A549 (cell line): ENCODE results near the gene HAX1. TPM values are rescaled to one million over a fixed set of nuclear protein-coding genes. Genes with fewer than 3 reads are reported as not detected.
"Not testable (repeated sequence)": the region's sequence is repeated elsewhere in the genome, so short reads cannot be mapped to it uniquely, and the experiment has no call there.

Experiments used
- ATAC-seq, 2 experiments: fragments of 200-7000 bp in 1 of 2; fragments of >200 bp in 1 of 2; cut with Nextera tagmentation in 1 of 2; cut with Tn5 transposase in 1 of 2; 3 replicates each; pipeline versions ENCODE4 v1.8.0 to v1.9.1; 2018 to 2020; ENCODE audit warnings: mild to moderate bottlenecking in 1 of 2, moderate library complexity in 1 of 2
- CTCF ChIA-PET: fragments of 300-600 bp; sonication (Branson Sonifier 250); formaldehyde crosslinking; extraction: SDS; loops from one replicate; lab custom pipeline; 2021; ENCODE audit warnings: antibody characterized with exemption, inconsistent platforms; lab: Yijun Ruan, JAX
- POLR2A ChIA-PET: fragments of 350-600 bp; formaldehyde crosslinking; extraction: SDS; loops from one replicate; lab custom pipeline; 2021; ENCODE audit warnings: antibody characterized with exemption, inconsistent platforms; lab: Yijun Ruan, JAX
- DNase-seq, 2 experiments: peaks; one replicate each; pipeline versions ENCODE4 v3.0.0 to v3.0.0-alpha.2; 2011 to 2016; ENCODE audit warnings: low read depth in 1 of 2, low spot score in 1 of 2
- FAIRE-seq: peaks from 2 replicates; lab custom pipeline; 2011; peaks lifted over from hg19 to GRCh38; lab: Jason Lieb, UNC
- H3K27ac ChIP-seq, 2 experiments: fragments of >200 bp; sonication (Bioruptor Twin); formaldehyde crosslinking; 3 replicates each; pipeline ENCODE4 v1.5.1; 2016 to 2017
- H3K4me1 ChIP-seq: fragments of >200 bp; sonication (Bioruptor Twin); formaldehyde crosslinking; 3 replicates; pipeline ENCODE4 v1.6.1; 2016
- H3K4me2 ChIP-seq: fragments of >200 bp; sonication (Bioruptor Twin); formaldehyde crosslinking; 3 replicates; pipeline ENCODE4 v1.6.1; 2016
- H3K4me3 ChIP-seq: fragments of >200 bp; sonication (Bioruptor Twin); formaldehyde crosslinking; 3 replicates; pipeline ENCODE4 v1.5.1; 2016
- H3K9me3 ChIP-seq: fragments of >200 bp; sonication (Bioruptor Twin); formaldehyde crosslinking; 3 replicates; pipeline ENCODE4 v1.6.1; 2016
- CBX2 ChIP-seq: fragments of 200-600 bp; sonication (generic); IDR thresholded peaks from 2 replicates; pipeline ENCODE4 v1.6.1; 2016; ENCODE audit warnings: low read depth, mild to moderate bottlenecking, borderline replicate concordance
- CHD2 ChIP-seq: fragments of 150-350 bp; IDR thresholded peaks from 2 replicates; pipeline ENCODE4 v1.6.1; 2014; ENCODE audit warnings: low read length; ENCODE audit not compliant: partially characterized antibody
- E2F6 ChIP-seq: IDR thresholded peaks from 2 replicates; pipeline ENCODE4 v1.6.1; 2012; ENCODE audit warnings: low read depth, borderline replicate concordance
- FOSL2 ChIP-seq, 2 experiments: fragments of 450-650 bp in 1 of 2; fragments of >200 bp in 1 of 2; sonication (Bioruptor Twin) in 1 of 2; formaldehyde crosslinking; IDR thresholded peaks; 2 replicates each; pipeline versions ENCODE4 v1.5.0 to v1.6.1; 2016 to 2020; ENCODE audit warnings: mild to moderate bottlenecking in 1 of 2, moderate library complexity in 1 of 2
- GATA3 ChIP-seq: IDR thresholded peaks from 2 replicates; pipeline ENCODE4 v1.6.1; 2012; ENCODE audit warnings: borderline replicate concordance
- HDAC2 ChIP-seq: fragments of 200-600 bp; sonication (generic); IDR thresholded peaks from 2 replicates; pipeline ENCODE4 v1.6.1; 2016
- HEYL ChIP-seq: fragments of 250-450 bp; sonication (Bioruptor Pico); IDR thresholded peaks from 2 replicates; pipeline ENCODE4 v1.8.0; 2021; ENCODE audit warnings: mild to moderate bottlenecking, moderate library complexity
- HOXA7 ChIP-seq: fragments of 250-450 bp; sonication (Bioruptor Pico); IDR thresholded peaks from 2 replicates; pipeline ENCODE4 v1.5.0; 2020; ENCODE audit warnings: mild to moderate bottlenecking, moderate library complexity
- KDM1A ChIP-seq: fragments of 200-600 bp; sonication (generic); IDR thresholded peaks from 2 replicates; pipeline ENCODE4 v1.6.1; 2016; ENCODE audit warnings: low read depth, mild to moderate bottlenecking
- MAX ChIP-seq: IDR thresholded peaks from 2 replicates; pipeline ENCODE4 v1.6.1; 2012
- NFE2L2 ChIP-seq: fragments of 150-350 bp; conservative IDR thresholded peaks from 2 replicates; pipeline ENCODE4 v1.6.1; 2014; ENCODE audit warnings: low read length
- PBX3 ChIP-seq: IDR thresholded peaks from 2 replicates; pipeline ENCODE4 v1.6.1; 2012
- RARB ChIP-seq: fragments of 250-450 bp; sonication (Bioruptor Pico); IDR thresholded peaks from 2 replicates; pipeline ENCODE4 v1.8.0; 2021; ENCODE audit warnings: mild to moderate bottlenecking, moderate library complexity
- RCOR1 ChIP-seq: fragments of 150-350 bp; IDR thresholded peaks from 2 replicates; pipeline ENCODE4 v1.6.1; 2014; ENCODE audit warnings: antibody characterized with exemption, low read length, low read depth
- SMC3 ChIP-seq: fragments of >200 bp; sonication (Bioruptor Twin); formaldehyde crosslinking; IDR thresholded peaks from 3 replicates; pipeline ENCODE4 v1.6.1; 2018; ENCODE audit warnings: inconsistent platforms
- SREBF2 ChIP-seq: fragments of 450-650 bp; IDR thresholded peaks from 2 replicates; pipeline ENCODE4 v1.6.1; 2014; ENCODE audit warnings: mild to moderate bottlenecking, moderate library complexity
- ZFP36 ChIP-seq: fragments of 450-650 bp; IDR thresholded peaks from 2 replicates; pipeline ENCODE4 v1.6.1; 2014; ENCODE audit warnings: borderline replicate concordance; ENCODE audit not compliant: partially characterized antibody
- WGBS: methylation state at CpG from one replicate; pipeline ENCODE4 v1.1.6; 2017; ENCODE audit errors: missing lambda C conversion rate; 5-methylcytosine and 5-hydroxymethylcytosine counted together
- polyA plus RNA-seq, 4 experiments: library from polyadenylated mRNA; depleted of rRNA in 3 of 4; stranded (reverse); fragments of >200 nt; fragmentation: RNase III in 1 of 4; extraction: RNeasy Plus Mini Kit Qiagen cat#74134 plus additional on column Dnase treatment in 1 of 4; gene quantifications; 2 replicates in 3 of 4; 3 replicates in 1 of 4; pipeline ENCODE4 v1.2.3, GENCODE V29; 2011 to 2017
- TF ChIP-seq, protein P1 (sequence below): fragments of >200 bp; sonication (Bioruptor Twin); formaldehyde crosslinking; IDR thresholded peaks from 3 replicates; pipeline ENCODE4 v1.5.1; 2016

Gene HAX1
- polyA plus RNA-seq, 2 of the 4 experiments (the other 2 are of a cell fraction) = 78.4 to 123 TPM

GRCh38 chr1:154301582-154301981 is 29.2 kb downstream of the HAX1 start:
- H3K4me3 ChIP-seq = no peak overlapping the region
- no peak for DNase-seq
- no peaks in the 10 kb centered on the region for H3K4me1 ChIP-seq
- ChIA-PET POLR2A (no interaction called here), CTCF (interaction anchor here (1.1 kb wide), 2 partner anchors 24 to 33 kb away, joined by 3 read pairs; partner anchors contain the start of gene ATP8B2)
- H3K9me3 ChIP-seq = 0 out of 3 replicates have a peak, but pooled peaks cover 4% of the 10 kb centered on the region
- ATAC-seq = no peak
- no peak overlapping the region for H3K4me2 ChIP-seq
- FAIRE-seq = no peak
- TF ChIP-seq HDAC2 (no peak), E2F6 (no peak), RARB (no peak), RCOR1 (no peak)
- no peak overlapping the region for H3K27ac ChIP-seq
- WGBS = 96% methylated on average over 1 of the region's 1 CpG

GRCh38 chr1:154304664-154305337 is 32.4 kb downstream of the HAX1 start:
- H3K4me1 ChIP-seq = no peaks in the 10 kb centered on the region
- DNase-seq = no peak
- peak in 1 of 2 experiments; percentile 49; a peak in 3 of 6 replicates for ATAC-seq
- TF ChIP-seq PBX3 = no peak
- H3K4me3 ChIP-seq = no peak overlapping the region
- H3K27ac ChIP-seq = no peak overlapping the region
- no peak overlapping the region for H3K4me2 ChIP-seq
- FAIRE-seq = no peak
- no peaks in the 10 kb centered on the region for H3K9me3 ChIP-seq
- ChIA-PET CTCF (interaction anchor here (0.6 to 2.9 kb wide), 6 partner anchors 13 to 30 kb away, joined by 3 to 12 read pairs (median 4); no protein-coding TSS in a partner anchor), POLR2A (interaction anchor here (0.8 kb wide), 1 partner anchor 314 kb away, joined by 3 read pairs; the partner anchor contains the start of gene RPS27)
- WGBS = 30% methylated on average over 9 of the region's 9 CpGs

GRCh38 chr1:154306151-154306550 is 33.7 kb downstream of the HAX1 start:
- no peak for TF ChIP-seq MAX
- TF ChIP-seq ZFP36 = no peak
- TF ChIP-seq HOXA7 (CRISPR knock-in tag) = no peak
- TF ChIP-seq SMC3 = no peak
- TF ChIP-seq CHD2 = no peak
- no peak for TF ChIP-seq RARB
- no peak for TF ChIP-seq FOSL2 (IDR thresholded peaks at IDR 0.05)
- no peak for TF ChIP-seq FOSL2 (CRISPR knock-in tag; IDR thresholded peaks at IDR 0.05)
- TF ChIP-seq SREBF2 = no peak
- TF ChIP-seq GATA3 = no peak
- TF ChIP-seq KDM1A = no peak
- TF ChIP-seq, protein P1, sequence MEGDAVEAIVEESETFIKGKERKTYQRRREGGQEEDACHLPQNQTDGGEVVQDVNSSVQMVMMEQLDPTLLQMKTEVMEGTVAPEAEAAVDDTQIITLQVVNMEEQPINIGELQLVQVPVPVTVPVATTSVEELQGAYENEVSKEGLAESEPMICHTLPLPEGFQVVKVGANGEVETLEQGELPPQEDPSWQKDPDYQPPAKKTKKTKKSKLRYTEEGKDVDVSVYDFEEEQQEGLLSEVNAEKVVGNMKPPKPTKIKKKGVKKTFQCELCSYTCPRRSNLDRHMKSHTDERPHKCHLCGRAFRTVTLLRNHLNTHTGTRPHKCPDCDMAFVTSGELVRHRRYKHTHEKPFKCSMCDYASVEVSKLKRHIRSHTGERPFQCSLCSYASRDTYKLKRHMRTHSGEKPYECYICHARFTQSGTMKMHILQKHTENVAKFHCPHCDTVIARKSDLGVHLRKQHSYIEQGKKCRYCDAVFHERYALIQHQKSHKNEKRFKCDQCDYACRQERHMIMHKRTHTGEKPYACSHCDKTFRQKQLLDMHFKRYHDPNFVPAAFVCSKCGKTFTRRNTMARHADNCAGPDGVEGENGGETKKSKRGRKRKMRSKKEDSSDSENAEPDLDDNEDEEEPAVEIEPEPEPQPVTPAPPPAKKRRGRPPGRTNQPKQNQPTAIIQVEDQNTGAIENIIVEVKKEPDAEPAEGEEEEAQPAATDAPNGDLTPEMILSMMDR = no peak
- no peak for TF ChIP-seq NFE2L2
- no peak for TF ChIP-seq CBX2
- TF ChIP-seq HEYL (CRISPR knock-in tag) = no peak
- CTCF ChIA-PET = interaction anchor here (1.1 to 2.9 kb wide), 5 partner anchors 18 to 29 kb away, joined by 3 to 12 read pairs (median 9); no protein-coding TSS in a partner anchor
- 91% methylated on average over 3 of the region's 3 CpGs for WGBS
- H3K4me3 ChIP-seq = no peak overlapping the region
- FAIRE-seq (no peak), DNase-seq (no peak), ATAC-seq (no peak)
- H3K4me2 ChIP-seq = no peak overlapping the region
- POLR2A ChIA-PET = no interaction called here
- H3K27ac ChIP-seq = no peak overlapping the region
- no peaks in the 10 kb centered on the region for H3K4me1 ChIP-seq
- no peaks in the 10 kb centered on the region for H3K9me3 ChIP-seq

GRCh38 chr1:154307670-154308270 is 35.3 kb downstream of the HAX1 start:
- 31% methylated on average over 4 of the region's 4 CpGs for WGBS
- FAIRE-seq, H3K27ac ChIP-seq, DNase-seq, H3K4me1 ChIP-seq, H3K4me3 ChIP-seq, POLR2A ChIA-PET, H3K9me3 ChIP-seq, H3K4me2 ChIP-seq, ATAC-seq: not testable (repeated sequence)
- CTCF ChIA-PET = interaction anchor here (2.4 to 2.9 kb wide), 2 partner anchors 17 to 27 kb away, joined by 10 to 12 read pairs; no protein-coding TSS in a partner anchor

DNA sequence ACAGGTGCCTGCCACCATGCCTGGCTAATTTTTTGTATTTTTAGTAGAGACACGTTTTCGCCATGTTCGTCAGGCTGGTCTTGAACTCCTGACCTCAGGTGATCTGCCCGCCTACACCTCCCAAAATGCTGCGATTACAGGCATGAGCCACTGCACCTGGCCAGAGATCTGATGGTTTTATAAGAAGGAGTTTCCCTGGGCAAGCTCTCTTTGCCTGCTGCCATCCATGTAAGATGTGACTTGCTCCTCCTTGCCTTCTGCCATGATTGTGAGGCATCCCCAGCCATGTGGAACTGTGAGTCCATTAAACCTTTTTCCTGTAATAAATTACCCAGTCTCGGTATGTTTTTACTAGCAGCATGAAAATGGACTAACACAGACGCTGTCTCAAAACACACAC is 36.7 kb downstream of the HAX1 start:
- CTCF ChIA-PET = interaction anchor here (0.6 to 2.0 kb wide), 4 partner anchors 11 to 204 kb away, joined by 3 to 4 read pairs (median 3); no protein-coding TSS in a partner anchor
- FAIRE-seq = not testable (repeated sequence)

More for the DNA sequence above, 36.7 kb downstream of the HAX1 start:
- H3K4me1 ChIP-seq, H3K4me2 ChIP-seq, DNase-seq, H3K27ac ChIP-seq, POLR2A ChIA-PET, ATAC-seq, H3K4me3 ChIP-seq, H3K9me3 ChIP-seq: not testable (repeated sequence)
- WGBS = 66% methylated on average over 7 of the region's 7 CpGs
